22Rv1 (cell line): Measurements from ENCODE around the gene PCYT1A.

Experiments
- H3K27ac ChIP-seq: fragments of 450-650 bp; 2 replicates; pipeline ENCODE4 v1.5.1; 2017
- ZFX ChIP-seq: fragments of 450-650 bp; IDR thresholded peaks from 2 replicates; pipeline ENCODE4 v1.6.1; 2017; ENCODE audit warnings: antibody characterized with exemption, borderline replicate concordance

PCYT1A gene

DNA sequence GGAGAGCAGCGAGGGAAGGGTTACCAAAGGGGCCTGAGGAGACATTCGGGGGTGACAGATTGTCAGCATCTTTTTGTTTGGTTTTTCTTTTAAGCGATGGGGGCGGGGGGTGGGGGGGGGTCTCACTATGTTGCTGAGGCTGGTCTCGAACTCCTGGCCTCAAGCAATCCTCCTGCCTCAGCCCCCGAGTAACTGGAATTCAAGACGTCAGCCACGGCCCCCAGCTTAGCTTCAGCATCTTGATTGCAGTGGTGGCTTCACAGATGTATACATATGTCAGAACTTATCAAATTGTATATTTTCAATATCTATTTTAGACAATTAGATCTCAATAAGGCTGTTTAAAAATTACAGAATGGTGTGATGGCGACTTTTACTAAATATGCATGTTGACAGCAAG is 107.2 kb downstream of the PCYT1A start:
- TF ChIP-seq ZFX = no peak
- H3K27ac ChIP-seq = no peak overlapping the region
